ENCODE results near the gene ALOX5AP. TPM values are rescaled to one million over a fixed set of nuclear protein-coding genes. Genes with fewer than 3 reads are reported as not detected.

Gene ALOX5AP
- total and polyA plus RNA-seq, 10 of the 15 experiments (the other 5 are each of a cell fraction or from before 2014, with no cell fraction given) = 45.9 to 426 (median 109) TPM

- H3K27me3 ChIP-seq (replicated peaks in 1 of 2; ENCODE audit: control insufficient read depth in 2 of 2, insufficient read depth in 2 of 2, low read length in 1 of 2) = no peaks in the 10 kb centered on the region
- intact Hi-C loops (cut with micrococcal nuclease; ENCODE audit: unreplicated experiment) = no loop called here
- POLR2A ChIA-PET = no interaction called here
- no peaks in the 10 kb centered on the region; the same call in 2 of the 3 replicates for H3K9me3 ChIP-seq (replicated peaks; ENCODE audit: control insufficient read depth, insufficient read depth, low read length)
- H3K36me3 ChIP-seq (ENCODE audit: control insufficient read depth in 2 of 2, insufficient read depth in 2 of 2, low read length in 1 of 2) = no peaks in the 10 kb centered on the region
- no peak overlapping the region for H2AFZ ChIP-seq (ENCODE audit: control insufficient read depth, low read depth, low read length)
- BruUV-seq (replicated peaks) = no TSS peak
- DNase-seq (ENCODE audit: low read depth, low spot score) (no peak), ATAC-seq (no peak), FAIRE-seq (no peak)
- no peak overlapping the region for H3K27ac ChIP-seq (ENCODE audit: control insufficient read depth, insufficient read depth)
- 31% methylated on average over 3 of the region's 3 CpGs for WGBS (ENCODE audit: insufficient coverage, insufficient replicate concordance, low lambda C conversion rate, missing lambda C conversion rate)
- no peaks in the 10 kb centered on the region for H3K4me1 ChIP-seq (ENCODE audit: control insufficient read depth, insufficient read depth, low read length)
- H3K4me3 ChIP-seq = no peak overlapping the region
- H4K20me1 ChIP-seq (ENCODE audit: control insufficient read depth, insufficient read depth) = no peaks in the 10 kb centered on the region
- H3K4me2 ChIP-seq (ENCODE audit: control insufficient read depth, insufficient read depth) = no peak overlapping the region
- RAD21 ChIA-PET (ENCODE audit: unreplicated experiment) = no interaction called here
- CTCF ChIA-PET = no interaction called here
- SMC1A ChIA-PET (ENCODE audit: uncharacterized antibody, unreplicated experiment) = interaction anchor here (0.9 to 1.7 kb wide), 4 partner anchors 10 to 18 kb away, joined by 3 to 4 read pairs (median 4); no protein-coding TSS in a partner anchor
- H3K9ac ChIP-seq (ENCODE audit: control insufficient read depth, insufficient read depth, low read length) = no peak overlapping the region
- no peaks in the 10 kb centered on the region for H3K79me2 ChIP-seq (ENCODE audit: control insufficient read depth, insufficient read depth, low read length)
- in situ Hi-C loops (cut with MboI) = no loop called here
- TF ChIP-seq ZBTB40 (IDR thresholded peaks at IDR 0.05; ENCODE audit: borderline replicate concordance) (no peak), E4F1 (IDR thresholded peaks at IDR 0.05; ENCODE audit: borderline replicate concordance, partially characterized antibody) (no peak), BHLHE40 (IDR thresholded peaks at IDR 0.05; ENCODE audit: borderline replicate concordance in 1 of 2, low read depth in 2 of 2, low read length in 1 of 2) (no peak), MTA3 (IDR thresholded peaks at IDR 0.05; ENCODE audit: borderline replicate concordance, low read length) (no peak), ETV6 (conservative IDR thresholded peaks at IDR 0.05 in 1 of 2, IDR thresholded peaks at IDR 0.05 in 1 of 2; ENCODE audit: borderline replicate concordance in 1 of 2, low read depth in 1 of 2) (no peak), NR2C2 (IDR thresholded peaks at IDR 0.05; ENCODE audit: borderline replicate concordance, control insufficient read depth, insufficient read length, low read depth) (no peak), POLR2AphosphoS2 (IDR thresholded peaks at IDR 0.05; ENCODE audit: low read depth, low read length) (no peak), MTA2 (IDR thresholded peaks at IDR 0.05; ENCODE audit: low read depth) (no peak), JUND (IDR thresholded peaks at IDR 0.05; ENCODE audit: low read depth, low read length) (no peak), PML (IDR thresholded peaks at IDR 0.05; ENCODE audit: low read length) (no peak), NFXL1 (IDR thresholded peaks at IDR 0.05; ENCODE audit: borderline replicate concordance) (no peak), SPI1 (IDR thresholded peaks at IDR 0.05; ENCODE audit: borderline replicate concordance, insufficient read depth, low read depth, low read length) (no peak), ZBTB33 (IDR thresholded peaks at IDR 0.05) (no peak), ZNF384 (IDR thresholded peaks at IDR 0.05; ENCODE audit: borderline replicate concordance, low read depth, low read length) (no peak), FOS (IDR thresholded peaks at IDR 0.05; ENCODE audit: borderline replicate concordance, extremely low read depth, insufficient read length) (no peak), PAX8 (IDR thresholded peaks at IDR 0.05) (no peak), JUNB (IDR thresholded peaks at IDR 0.05) (no peak)
Measured at GRCh38 chr13:30779608-30780007, 44.3 kb downstream of the ALOX5AP start.

Data from GM12878 (cell line).